Stimulated activated CD8-positive, alpha-beta memory T cell treated with anti-CD3 and anti-CD28 coated beads, Interleukin-2, amount 100 ng/mL, for 1 hour (primary cell): Measurements from ENCODE around the gene CAMKMT.

Source experiments
- DNase-seq, 2 donors: peaks; one replicate each; pipeline ENCODE4 v3.0.0-alpha.2; 2020; ENCODE audit warnings: low read depth in 2 of 2

Gene CAMKMT

DNA sequence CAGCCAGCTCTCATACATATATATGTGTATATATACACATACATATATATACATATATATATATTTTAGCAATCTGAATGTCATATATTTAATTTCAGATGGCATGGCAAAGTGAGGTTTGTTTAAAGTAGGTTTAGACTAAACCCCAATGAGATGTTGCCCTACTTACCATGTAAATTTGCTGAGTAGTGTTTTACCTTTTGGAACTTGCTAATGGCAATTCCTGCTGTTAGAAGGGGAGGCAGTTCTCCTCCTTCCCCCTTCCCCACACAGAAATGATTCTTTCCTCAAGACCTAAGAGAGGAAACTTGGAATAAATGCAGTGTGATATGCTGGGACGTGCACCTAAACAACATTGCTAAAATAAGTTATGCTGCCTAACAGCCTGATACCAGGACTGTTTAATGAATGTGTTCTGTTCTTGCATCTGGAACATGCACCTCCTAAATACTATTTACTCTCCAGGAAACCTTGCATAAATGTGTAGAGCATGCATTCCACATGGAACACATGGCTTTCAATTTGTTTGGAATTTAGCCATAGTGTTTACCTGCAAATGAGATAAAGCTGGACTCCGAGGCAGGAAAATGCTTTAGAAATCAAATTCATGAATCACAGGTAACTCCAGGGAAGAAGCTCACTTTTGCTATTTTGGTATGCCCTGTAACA lies 326.8 kb downstream of the CAMKMT start:
- DNase-seq: no peak

DNA sequence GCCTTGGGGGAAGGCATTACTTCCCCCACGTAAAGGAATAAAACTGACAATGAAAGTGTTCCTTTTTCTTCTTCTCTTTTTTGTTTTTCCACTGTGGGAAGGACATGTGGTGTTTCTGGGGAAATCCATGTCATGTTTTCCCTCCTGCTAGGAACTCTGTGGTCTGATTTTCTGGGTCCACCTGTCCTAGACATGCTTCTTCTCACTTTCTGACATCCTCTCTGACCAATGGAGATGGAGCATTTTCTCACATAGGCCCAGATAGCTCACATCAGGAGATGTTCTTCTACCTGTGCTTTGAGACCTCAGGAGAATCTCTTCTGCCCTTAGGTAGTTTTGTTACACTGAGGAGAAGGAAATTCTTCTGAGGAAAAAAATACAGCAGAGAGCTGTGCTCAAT lies 327.8 kb downstream of the CAMKMT start:
- DNase-seq: no peak

DNA sequence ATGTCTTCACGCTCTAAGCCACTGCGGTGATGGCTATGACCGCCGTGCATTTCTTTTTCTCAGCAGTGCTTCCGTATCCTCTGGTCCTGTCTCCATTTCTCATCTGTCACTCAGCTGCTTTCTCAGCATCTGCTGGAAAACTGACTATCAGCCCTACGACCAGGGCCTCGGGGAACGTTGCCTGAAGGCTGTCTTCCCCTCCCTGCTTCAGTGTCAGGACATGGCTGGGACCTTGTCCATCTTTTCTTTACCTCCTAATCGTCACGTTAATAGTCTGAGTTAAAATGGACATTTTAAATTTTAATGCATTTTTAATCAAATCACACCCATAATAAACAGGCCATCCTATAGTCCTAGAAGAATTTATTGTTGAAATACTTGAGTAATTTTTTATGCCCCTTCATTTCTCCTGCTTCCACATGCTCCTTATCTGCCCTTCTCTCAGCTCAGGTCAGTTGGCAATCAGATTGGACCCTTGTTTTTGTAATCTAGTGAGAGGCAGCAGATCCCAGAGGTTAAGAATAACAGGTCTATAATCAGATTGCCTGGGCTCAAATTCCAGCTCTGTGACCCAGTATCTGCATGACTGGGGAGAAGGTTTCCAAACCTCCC lies 329.5 kb downstream of the CAMKMT start:
- DNase-seq: no peak

DNA sequence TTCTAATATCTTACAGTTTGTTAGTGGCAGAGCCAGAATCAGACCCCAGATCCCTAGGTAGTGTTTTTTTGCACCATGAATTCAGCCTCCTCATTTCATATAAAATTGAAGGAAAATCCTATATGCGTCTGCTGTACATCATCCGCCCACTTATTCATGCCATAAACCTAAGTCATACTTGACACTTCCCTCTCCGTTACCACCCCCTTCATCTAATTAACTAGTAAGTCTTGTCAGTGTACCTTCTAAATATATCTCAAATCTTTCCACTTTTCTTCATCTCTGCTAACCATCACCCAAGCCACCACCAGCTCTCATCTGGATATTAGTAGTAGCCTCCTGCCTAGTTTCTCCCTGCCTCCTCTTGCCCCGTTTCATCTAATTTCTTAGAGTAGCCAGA lies 331.1 kb downstream of the CAMKMT start:
- no peak for DNase-seq

DNA sequence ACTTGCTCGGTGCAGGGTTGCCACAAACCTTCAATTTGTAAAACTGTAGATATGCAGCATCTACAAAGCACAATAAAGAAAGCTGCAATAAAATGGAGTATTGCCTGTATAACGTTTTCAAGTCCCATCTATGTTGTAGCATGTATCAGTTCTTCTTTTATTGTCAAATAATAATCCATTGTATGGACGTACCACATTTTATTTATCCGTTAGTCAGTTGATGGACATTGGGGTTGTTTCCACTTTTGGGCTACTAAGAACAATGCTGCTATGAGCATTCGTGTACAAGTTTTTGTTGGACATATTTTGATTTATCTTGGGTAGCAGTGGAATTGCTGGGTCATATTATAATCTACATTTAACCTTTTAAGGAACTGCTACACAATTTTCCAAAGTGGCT lies 339.1 kb downstream of the CAMKMT start:
- DNase-seq: no peak

DNA sequence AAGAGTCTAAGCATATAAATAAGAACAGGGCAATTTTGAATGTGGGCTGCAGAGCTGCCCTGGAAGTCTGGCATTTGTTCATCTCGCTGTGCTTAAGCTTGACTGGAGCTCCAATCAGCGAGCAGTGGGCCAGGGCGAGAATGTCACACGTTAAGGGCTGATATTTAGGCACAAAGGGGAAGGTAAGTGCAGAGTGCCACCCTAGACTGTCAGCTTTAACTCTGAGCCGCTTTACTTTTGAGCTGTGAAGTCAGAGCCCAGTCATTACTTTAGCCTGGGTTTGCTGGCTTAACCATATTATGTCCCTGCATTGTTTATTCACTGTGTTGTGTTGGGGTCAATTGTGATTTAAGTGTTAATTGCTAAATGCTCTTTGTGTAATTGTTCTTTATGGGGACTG lies 343.6 kb downstream of the CAMKMT start:
- DNase-seq: no peak

DNA sequence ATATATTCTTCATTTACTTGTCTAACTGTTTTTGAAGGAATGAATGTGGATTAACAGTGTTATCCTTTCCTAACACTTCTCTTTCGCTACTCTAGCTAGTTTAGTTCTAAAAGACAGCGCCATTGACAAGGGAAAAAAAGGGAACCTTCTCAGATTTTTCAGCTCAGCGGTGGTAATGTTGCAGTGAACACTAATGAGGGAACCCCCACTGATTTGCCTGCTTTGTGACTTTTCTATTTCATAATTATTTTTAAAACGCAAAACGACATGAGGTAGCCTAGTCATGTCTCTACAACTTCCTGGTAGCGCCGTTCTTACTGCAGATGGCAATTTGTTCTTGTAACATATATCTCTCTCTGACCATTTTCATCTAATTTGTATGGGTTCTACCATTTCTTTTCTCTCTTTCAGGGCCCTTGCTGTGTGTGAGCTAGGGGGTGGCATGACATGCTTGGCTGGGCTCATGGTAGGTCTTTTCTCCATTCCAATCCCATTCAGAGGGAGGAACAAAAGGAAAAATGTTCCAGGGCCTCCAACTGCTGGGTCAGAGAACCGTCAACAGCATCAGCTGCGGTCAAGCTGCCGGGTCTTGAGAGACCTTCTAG lies 344.2 kb downstream of the CAMKMT start:
- no peak for DNase-seq

DNA sequence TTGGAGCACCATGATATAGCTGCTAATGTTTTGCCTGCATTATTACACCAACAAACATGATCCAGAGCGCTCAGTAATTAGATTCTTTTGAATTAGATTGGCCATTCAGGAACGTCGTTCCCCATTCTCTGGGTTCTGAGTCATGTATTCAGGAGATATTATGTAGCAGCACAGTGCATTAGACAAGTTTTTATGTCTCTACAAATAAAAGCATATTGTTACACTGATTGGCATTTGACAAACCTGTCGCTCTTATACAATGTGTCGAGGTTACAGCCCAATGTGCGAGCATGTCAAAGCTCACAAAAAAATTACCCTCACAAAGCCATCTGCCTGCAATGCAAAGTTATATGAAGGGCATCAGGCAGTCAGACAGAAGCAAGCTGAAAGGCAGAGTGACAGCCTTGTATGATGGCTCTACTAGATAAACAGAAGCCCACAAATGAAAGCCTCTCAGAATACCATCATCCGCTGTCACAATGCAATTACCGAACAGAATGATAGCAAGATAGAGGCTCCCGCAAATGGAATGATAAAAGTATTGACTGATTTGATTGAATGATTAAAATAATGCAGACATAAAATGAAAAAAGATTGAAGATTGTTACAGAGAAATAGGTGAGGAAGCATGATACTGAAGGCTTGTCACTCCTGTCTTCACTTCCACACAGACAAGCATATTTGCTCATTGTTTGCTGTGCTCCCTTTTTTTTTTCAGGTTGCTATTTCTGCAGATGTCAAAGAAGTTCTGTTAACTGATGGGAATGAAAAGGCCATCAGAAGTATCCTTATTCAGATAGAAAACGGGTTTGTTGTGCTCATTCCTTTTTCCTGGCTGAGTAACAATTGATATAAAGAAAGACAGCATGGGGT lies 345.2 kb downstream of the CAMKMT start:
- DNase-seq: no peak

DNA sequence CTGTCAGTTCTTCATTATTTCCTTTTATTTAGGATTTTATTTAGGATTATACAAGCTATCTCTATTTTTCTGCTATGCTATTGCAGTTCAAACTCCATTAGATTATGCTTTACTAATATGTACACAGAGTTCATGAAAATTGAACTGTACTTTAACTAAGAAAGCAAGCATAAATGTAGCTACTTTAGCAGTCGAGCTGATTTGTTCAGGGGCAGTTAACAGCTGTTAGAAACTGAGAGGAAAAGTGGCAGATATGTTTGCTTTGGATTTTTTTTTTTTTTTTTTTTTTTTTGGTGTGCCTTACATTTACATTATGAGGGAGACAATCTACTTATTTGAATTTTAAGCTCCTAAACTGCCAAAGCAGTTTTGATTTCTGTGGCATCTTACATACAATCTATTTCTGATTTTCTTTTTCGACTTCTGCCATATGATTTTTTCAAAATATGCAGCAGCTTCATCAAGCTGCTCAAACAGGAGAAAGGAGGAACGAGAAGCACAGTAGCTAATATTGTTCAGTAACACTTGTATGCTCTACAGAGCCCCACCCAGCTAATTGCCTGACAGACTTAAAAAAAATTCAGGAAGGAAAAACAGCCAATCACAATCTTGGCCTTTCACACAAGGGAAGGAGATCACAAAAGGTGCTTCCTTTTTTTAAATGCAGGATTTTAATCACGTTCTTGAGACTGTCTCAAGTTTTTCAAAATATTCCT lies 346.4 kb downstream of the CAMKMT start:
- no peak for DNase-seq

DNA sequence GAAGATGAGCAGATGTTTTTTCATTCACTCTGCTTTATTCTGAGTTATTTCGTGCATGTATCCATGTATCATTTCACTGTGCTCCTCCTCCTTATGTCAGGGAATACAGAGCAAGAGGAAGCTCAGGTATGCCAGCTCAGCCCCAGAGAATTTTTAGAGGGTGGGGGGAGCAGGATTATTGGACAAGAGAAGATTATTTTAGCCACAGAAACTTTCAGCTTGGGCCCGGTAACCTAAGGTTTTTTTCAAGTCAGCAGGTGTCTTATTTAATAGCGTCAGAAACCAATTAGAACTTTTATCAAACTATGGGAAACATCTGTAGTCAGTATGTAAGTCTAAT lies 346.9 kb downstream of the CAMKMT start:
- no peak for DNase-seq

DNA sequence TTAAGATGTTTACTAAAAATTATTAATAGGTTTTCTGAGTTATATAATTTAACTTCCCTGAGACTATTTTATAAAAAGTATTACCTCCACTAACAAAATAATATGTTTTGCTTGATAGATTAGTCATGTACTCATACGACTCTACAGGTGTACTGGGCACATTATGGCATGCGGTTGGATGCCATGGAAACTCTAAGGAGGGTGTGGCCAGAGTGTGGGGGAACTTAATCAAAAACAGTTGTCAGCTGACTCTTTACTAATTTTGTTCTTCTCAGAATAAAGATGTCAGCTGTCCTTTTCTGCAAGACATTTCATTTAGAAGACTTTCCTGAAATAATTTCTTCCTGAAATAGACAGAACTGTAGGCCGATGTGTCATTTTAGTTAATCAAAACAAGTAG lies 351.4 kb downstream of the CAMKMT start:
- no peak for DNase-seq

DNA sequence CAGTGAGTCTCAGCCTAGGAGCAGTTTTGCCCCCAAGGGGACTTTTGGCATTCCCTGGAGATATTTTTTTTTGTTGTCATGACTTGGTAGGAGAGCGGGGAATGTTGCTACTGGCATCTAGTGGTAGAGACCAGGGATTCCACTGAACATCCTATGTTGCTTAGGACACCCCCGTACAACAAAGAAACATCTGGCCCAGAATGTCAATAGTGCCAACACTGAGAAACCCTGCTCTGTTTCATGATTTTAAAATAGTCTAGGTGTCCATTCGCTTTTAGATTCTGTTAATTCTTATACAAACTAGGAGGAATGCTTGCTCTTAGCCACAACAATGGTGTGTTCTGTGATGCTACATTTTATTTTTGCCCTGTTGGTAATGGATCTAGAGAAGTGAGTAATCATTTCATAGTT lies 353.9 kb downstream of the CAMKMT start:
- DNase-seq: no peak

DNA sequence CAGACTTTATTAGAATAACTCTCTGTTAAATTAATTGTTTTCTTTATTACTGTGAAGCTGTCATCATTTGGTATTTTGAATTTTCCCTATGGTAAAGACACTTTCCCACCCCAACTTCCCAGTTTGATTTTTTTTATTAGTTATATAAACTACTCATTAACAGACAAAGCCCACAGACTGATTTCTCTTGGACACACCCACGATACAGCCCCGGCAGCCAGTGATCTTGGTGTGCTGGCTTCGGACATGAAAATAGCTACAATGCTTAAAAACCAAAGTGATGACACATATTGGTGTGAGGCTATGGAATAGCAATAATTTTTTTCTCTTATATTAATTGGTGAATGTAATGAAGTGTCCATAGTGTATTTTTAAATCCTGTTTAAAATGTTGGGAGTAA lies 354.4 kb downstream of the CAMKMT start:
- DNase-seq: no peak

DNA sequence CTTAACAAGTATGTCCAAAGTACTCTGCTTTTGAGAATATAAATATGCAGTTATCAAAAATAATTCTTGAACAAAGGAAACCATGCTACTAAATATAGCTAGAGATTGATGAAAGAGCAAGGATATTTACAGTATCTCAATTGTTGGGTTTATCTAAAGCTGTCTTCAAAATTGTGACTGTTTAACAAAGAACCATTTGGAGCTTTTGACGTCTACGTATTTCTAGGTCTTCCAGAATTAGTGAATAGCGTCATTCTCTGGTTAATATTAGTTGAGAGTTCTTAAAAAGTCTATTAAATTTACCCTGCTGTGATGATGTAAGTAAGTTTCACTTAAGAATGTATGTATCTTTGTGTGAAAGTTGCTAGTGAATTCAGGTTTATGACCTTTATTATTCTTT lies 356.7 kb downstream of the CAMKMT start:
- no peak for DNase-seq

DNA sequence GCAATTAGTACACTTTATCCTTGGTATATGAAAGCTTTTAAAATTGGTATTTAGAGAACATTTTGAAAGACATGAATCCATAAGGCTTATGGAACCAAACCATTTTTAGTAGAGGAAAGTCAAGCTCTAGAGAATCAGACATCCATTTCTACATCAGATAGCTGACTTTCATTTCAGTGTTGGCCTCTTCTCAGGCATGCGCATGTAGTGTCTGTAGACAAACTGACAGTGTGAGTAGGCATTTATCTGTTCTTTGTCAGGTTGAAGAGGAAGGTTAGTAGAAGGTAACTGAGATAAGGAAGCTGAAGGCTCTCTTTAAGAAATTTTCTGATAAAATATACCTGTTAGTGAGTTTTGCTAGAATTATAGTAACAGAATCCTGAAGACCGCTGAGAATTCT lies 357.8 kb downstream of the CAMKMT start:
- DNase-seq: no peak

DNA sequence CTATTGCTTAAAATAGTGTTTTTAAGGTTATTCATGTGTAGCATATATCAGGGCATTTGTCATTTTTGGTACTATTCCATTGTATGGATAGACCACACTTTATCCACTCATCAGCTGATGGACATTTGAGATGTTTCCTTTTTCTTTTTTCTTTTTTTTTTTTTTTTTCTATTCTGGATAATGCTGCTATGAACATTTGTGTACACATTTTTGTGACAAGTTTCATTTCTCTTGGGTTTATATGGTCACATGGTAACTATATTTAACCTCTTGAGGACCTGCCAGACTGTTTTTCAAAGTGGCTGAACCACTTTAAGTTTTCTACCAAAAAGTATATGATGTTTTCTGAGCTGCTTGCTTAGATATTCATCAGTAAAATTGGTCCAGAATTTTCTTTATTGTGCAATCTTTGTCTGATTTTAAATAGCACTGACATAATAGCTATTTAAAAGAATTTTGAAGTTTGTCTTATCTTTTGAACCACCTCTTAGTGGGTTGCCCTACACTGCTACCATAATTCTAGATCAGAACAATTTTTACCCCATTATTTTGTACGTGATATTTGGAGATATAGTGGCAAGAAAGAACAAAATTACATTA lies 360.4 kb downstream of the CAMKMT start:
- no peak for DNase-seq

DNA sequence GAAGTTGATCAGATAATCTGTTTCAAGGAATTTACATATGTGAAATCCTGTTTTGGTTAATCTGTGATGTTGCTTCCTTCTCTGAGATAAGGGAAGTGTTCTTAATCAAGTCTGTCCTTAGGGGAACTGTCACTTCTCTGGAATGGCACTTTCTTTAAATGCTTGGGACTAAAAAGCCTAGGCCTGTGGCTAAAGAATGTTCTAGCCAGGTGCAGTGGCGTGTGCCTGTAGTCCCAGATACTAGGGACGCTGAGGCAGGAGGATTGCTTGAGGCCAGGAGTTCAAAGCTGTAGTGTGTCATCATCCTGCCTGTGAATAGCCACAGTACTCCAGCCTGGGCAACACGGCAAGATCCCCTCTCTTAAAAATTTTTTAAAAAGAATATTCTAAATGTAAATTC lies 362.2 kb downstream of the CAMKMT start:
- no peak for DNase-seq

DNA sequence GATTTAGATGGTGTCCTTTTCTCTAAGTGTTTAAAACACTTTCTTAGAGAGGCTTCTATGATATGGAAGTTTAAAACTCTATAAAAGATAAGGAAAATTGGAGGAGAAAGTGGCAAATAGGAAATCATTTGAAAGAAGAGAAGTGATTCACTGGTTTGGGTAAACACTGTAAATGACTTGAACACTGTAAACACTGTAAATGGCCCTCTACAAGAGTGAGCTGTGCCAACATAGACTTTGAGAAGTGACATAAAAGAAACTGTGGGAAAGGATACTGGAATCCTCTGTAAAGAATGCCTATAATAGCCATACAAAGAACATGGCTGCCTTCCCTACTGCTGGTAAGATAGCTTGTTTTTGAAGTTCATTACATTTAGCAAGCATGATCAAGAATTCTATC lies 368.8 kb downstream of the CAMKMT start:
- no peak for DNase-seq

DNA sequence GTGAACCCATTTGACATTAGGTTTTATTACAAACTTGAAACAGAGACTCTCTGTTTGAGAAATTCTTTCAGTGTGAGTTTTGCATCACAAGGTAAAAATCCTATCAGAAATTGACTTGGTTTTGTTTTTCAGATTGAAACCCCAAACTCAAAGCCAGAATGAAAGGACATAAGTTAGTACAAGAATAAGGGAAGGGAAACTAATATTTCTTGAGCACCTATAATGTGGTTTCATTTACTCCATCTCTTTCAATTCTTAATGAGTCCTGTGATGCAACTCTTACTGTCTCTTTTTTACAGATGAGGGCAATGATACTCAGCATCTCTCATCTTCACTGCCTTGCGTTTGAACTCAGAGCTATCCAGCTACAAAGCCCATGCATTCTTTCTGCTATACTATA lies 369.8 kb downstream of the CAMKMT start:
- no peak for DNase-seq

DNA sequence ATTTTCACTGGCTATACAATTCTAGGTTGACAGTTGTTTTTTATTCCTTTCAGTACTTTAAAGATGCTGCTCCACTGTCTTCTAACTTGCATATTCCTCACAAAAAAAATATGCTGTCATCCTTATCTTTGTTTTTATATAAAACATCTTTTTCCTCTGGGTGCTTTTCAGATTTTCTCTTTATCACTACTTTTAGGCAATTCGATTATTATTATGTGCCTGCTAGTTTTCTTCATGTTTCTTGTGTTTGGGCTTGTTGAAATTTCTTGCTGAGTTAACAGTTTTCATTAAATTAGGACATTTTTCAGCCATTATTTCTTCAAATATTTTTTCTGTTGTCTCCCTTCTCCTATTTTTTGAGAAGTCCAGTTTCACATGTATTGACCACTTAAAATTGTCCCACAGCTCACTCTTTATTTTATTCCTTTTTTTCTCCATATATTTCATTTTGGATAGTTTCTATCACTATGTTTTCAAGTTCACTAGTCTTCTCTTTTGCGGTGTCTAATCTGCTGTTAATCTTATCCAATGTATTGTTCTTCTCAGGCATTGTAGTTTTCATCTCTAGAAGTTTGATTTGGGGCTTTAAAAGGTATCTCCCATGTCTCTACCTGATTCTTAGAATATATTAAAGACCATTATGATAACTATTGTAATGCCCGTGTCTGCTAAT lies 374.7 kb downstream of the CAMKMT start:
- DNase-seq: no peak

DNA sequence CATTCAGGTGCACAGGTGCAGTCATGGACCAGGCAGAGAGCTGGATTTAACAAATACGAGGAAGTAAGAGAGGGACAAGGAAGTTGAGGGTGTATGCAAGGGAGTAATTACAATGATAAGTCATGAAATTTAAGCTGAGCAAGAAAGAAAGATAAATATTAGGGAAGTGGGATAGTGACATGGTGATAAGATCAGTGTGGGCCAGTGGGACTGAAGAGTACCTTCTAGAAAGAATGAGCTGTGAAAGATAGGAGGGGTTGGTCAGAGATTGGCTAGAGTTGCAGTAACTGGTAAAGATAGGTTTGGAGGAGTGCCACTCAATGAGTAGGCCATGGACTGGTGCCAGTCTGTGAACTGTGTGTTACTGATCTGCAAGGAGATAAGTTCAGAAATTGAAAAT lies 378.9 kb downstream of the CAMKMT start:
- no peak for DNase-seq
